Upper lobe of left lung (tissue), 4 donors: Measurements from ENCODE around the gene BLID.

Experiments used
- CTCF ChIP-seq, 6 experiments: fragments of 450-650 bp in 4 of 6; fragments of 200-600 bp in 2 of 6; sonication (generic) in 2 of 6; IDR thresholded peaks; one replicate each; pipeline ENCODE4 v1.5.1; 2016 to 2019; ENCODE audit warnings: antibody characterized with exemption in 6 of 6
- POLR2A ChIP-seq, 4 donors: fragments of 450-650 bp; IDR thresholded peaks; one replicate each; pipeline ENCODE4 v1.5.1; 2016 to 2017; ENCODE audit warnings: antibody characterized with exemption in 4 of 4, mild to moderate bottlenecking in 2 of 4
- POLR2AphosphoS5 ChIP-seq, 2 donors: sonication (generic); formaldehyde crosslinking; IDR thresholded peaks; one replicate each; pipeline ENCODE4 v1.5.1; 2017; ENCODE audit warnings: antibody characterized with exemption in 2 of 2

GRCh38 chr11:122159861-122160260 is 43.8 kb upstream of the BLID start:
- TF ChIP-seq POLR2A (IDR thresholded peaks at IDR 0.05) (no peak), CTCF (IDR thresholded peaks at IDR 0.05) (no peak), POLR2AphosphoS5 (IDR thresholded peaks at IDR 0.05) (no peak)
